ENCODE data around the gene LGALS3.

Gene LGALS3

GRCh38 chr14:55129428-55130195 lies 560 bp downstream of the LGALS3 start:
- H3K4me3 ChIP-seq (ENCODE audit: low read depth, low read length) = peak overlapping the region; percentile 54

GRCh38 chr14:55130196-55130550 lies 1.1 kb downstream of the LGALS3 start:
- H3K4me3 ChIP-seq (ENCODE audit: low read depth, low read length) = peak overlapping the region; percentile 54

- H3K4me3 ChIP-seq (ENCODE audit: low read depth, low read length) = no peak overlapping the region
Observed at GRCh38 chr14:55131370-55132137, 2.5 kb downstream of the LGALS3 start.

- H3K4me3 ChIP-seq (ENCODE audit: low read depth, low read length) = no peak overlapping the region
Observed at GRCh38 chr14:55133416-55133815, 4.4 kb downstream of the LGALS3 start.

GRCh38 chr14:55136241-55136640 lies 7.2 kb downstream of the LGALS3 start:
- H3K4me3 ChIP-seq (ENCODE audit: low read depth, low read length) = no peak overlapping the region

- H3K4me3 ChIP-seq (ENCODE audit: low read depth, low read length) = no peak overlapping the region
Observed at GRCh38 chr14:55136885-55137786, 8.1 kb downstream of the LGALS3 start.

GRCh38 chr14:55138091-55138490 lies 9.0 kb downstream of the LGALS3 start:
- no peak overlapping the region for H3K4me3 ChIP-seq (ENCODE audit: low read depth, low read length)

- no peak overlapping the region for H3K4me3 ChIP-seq (ENCODE audit: low read depth, low read length)
Observed at GRCh38 chr14:55139141-55139540, 10.1 kb downstream of the LGALS3 start.

- H3K4me3 ChIP-seq (ENCODE audit: low read depth, low read length) = no peak overlapping the region
Observed at GRCh38 chr14:55139696-55140509, 10.9 kb downstream of the LGALS3 start.

- H3K4me3 ChIP-seq (ENCODE audit: low read depth, low read length) = no peak overlapping the region
Observed at GRCh38 chr14:55141825-55142224, 12.8 kb downstream of the LGALS3 start.

GRCh38 chr14:55142466-55142865 lies 13.4 kb downstream of the LGALS3 start:
- H3K4me3 ChIP-seq (ENCODE audit: low read depth, low read length) = no peak overlapping the region

- no peak overlapping the region for H3K4me3 ChIP-seq (ENCODE audit: low read depth, low read length)
Observed at GRCh38 chr14:55146425-55146824, 17.4 kb downstream of the LGALS3 start.

GRCh38 chr14:55151601-55152000 lies 22.5 kb downstream of the LGALS3 start:
- H3K4me3 ChIP-seq (ENCODE audit: low read depth, low read length) = no peak overlapping the region

- H3K4me3 ChIP-seq (ENCODE audit: low read depth, low read length) = no peak overlapping the region
Observed at GRCh38 chr14:55152052-55152753, 23.2 kb downstream of the LGALS3 start.

- H3K4me3 ChIP-seq (ENCODE audit: low read depth, low read length) = no peak overlapping the region
Observed at GRCh38 chr14:55153951-55154350, 24.9 kb downstream of the LGALS3 start.

- no peak overlapping the region for H3K4me3 ChIP-seq (ENCODE audit: low read depth, low read length)
Observed at GRCh38 chr14:55157080-55157479, 28.0 kb downstream of the LGALS3 start.

- no peak overlapping the region for H3K4me3 ChIP-seq (ENCODE audit: low read depth, low read length)
Observed at GRCh38 chr14:55158412-55158811, 29.4 kb downstream of the LGALS3 start.

GRCh38 chr14:55160989-55161388 lies 31.9 kb downstream of the LGALS3 start:
- no peak overlapping the region for H3K4me3 ChIP-seq (ENCODE audit: low read depth, low read length)

GRCh38 chr14:55170526-55170925 lies 41.5 kb downstream of the LGALS3 start:
- H3K4me3 ChIP-seq (ENCODE audit: low read depth, low read length) = no peak overlapping the region

- no peak overlapping the region for H3K4me3 ChIP-seq (ENCODE audit: low read depth, low read length)
Observed at GRCh38 chr14:55180006-55180405, 51.0 kb downstream of the LGALS3 start.

Data from iPS-11a (cell line).